D721Med (cell line): ENCODE measurements around the gene KCNK2.

Experiments
- DNase-seq: peaks from one replicate; pipeline ENCODE4 v3.0.0; 2011; ENCODE audit warnings: low spot score; ENCODE audit not compliant: insufficient read length
- FAIRE-seq: peaks from 2 replicates; lab custom pipeline; 2011; peaks lifted over from hg19 to GRCh38; lab: Jason Lieb, UNC
- TF ChIP-seq, protein P1 (sequence below): IDR thresholded peaks from 2 replicates; pipeline ENCODE4 v1.5.1; 2012; ENCODE audit warnings: mild to moderate bottlenecking, control low read depth; ENCODE audit not compliant: insufficient read depth; ENCODE audit errors: missing control alignments

KCNK2 gene

DNA sequence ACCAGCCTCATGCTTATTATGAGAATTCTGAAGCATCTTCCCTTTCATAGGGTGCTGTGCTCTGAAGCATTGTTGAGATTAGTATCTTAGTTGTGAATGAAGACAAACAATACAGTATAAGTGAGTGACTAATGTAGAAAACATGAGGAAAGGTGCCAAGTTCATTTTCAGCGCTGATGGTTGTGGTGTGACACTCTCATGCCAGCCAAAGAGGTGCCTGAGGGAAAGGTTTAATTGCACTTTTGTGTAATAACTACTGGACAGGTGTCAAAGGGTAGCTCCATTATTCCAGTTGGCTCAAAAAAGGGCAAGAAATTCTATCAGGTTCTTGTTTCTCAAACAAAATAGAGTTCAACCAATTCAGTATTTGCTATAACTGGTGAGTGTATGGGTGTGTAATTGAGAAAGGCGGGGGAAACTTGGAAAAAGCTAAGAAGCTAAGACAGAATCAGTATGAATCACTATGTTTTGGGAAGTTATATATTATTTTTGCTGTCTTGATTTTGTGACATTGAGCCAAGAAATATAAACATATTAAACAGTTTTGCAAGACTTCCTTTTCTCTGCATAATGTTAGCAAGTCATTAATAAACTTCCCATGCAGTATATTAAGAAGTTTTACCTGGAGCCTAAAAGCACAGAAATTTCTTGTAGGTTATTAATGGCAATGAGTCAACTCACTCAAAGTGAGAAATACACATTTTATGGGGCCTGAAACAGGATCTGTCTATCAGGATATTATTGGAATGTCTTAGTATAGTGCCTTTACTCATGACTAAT is 31.8 kb downstream of the KCNK2 start:
- TF ChIP-seq, protein P1, sequence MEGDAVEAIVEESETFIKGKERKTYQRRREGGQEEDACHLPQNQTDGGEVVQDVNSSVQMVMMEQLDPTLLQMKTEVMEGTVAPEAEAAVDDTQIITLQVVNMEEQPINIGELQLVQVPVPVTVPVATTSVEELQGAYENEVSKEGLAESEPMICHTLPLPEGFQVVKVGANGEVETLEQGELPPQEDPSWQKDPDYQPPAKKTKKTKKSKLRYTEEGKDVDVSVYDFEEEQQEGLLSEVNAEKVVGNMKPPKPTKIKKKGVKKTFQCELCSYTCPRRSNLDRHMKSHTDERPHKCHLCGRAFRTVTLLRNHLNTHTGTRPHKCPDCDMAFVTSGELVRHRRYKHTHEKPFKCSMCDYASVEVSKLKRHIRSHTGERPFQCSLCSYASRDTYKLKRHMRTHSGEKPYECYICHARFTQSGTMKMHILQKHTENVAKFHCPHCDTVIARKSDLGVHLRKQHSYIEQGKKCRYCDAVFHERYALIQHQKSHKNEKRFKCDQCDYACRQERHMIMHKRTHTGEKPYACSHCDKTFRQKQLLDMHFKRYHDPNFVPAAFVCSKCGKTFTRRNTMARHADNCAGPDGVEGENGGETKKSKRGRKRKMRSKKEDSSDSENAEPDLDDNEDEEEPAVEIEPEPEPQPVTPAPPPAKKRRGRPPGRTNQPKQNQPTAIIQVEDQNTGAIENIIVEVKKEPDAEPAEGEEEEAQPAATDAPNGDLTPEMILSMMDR: no peak
- DNase-seq (no peak), FAIRE-seq (no peak)

GRCh38 chr1:215115760-215116159 is 33.2 kb downstream of the KCNK2 start:
- no peak for FAIRE-seq
- TF ChIP-seq, protein P1: no peak

GRCh38 chr1:215118081-215118480 is 35.5 kb downstream of the KCNK2 start:
- DNase-seq: no peak
- FAIRE-seq: peak; percentile 92
- TF ChIP-seq, protein P1: no peak

More at GRCh38 chr1:215115760-215116159, 33.2 kb downstream of the KCNK2 start:
- DNase-seq: no peak

GRCh38 chr1:215119056-215119455 is 36.5 kb downstream of the KCNK2 start:
- DNase-seq (no peak), FAIRE-seq (peak; percentile 77)
- TF ChIP-seq, protein P1: no peak

DNA sequence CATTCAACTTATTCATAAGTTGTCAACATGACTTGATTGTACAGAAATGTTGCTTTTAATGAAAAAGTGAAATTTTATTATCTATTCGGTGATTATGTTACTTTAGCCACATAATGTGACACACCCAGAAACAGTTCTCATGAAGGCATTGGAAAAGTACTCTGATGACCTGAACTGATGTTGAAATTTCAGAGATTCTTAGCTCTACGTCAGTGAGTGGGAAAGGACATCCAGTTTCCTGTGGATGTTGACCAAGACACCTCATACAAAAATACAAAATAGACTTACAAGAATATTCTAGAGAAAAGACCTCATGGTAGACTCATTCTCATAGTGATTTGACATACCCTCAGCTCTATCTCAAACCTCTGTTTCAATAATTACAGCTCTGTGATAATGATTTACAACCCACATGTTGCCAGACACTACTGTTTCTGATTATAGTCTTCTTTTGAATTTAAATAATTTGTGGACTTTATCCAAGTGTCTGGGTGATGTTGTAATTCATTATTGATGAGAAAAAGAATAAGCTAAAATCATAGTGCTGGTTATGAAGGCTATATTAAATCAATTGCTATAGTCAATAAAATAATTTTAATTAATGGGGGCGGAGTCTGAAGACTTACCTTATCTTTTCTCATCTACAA is 37.3 kb downstream of the KCNK2 start:
- FAIRE-seq: no peak
- TF ChIP-seq, protein P1: no peak
- DNase-seq: no peak

DNA sequence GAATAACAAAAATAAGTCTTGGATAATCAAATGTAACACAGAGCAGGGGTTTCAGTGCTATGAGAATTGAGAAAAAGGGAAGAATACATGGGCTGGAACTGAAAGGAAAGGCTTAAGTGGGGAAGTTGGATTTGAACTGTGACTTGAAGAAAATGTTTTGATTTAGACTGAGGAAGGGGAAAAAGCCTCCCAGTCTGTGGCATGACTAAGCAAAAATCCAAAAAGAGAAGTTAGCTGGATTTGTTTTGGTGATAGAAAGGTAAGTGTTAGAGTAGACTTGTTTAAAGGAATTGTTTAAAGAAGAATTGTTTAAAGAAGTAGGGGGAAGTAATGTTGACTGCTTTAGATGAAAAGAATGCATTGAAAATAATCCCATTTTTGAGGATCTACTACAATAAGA is 46.0 kb downstream of the KCNK2 start:
- TF ChIP-seq, protein P1: no peak
- FAIRE-seq (no peak), DNase-seq (no peak)

DNA sequence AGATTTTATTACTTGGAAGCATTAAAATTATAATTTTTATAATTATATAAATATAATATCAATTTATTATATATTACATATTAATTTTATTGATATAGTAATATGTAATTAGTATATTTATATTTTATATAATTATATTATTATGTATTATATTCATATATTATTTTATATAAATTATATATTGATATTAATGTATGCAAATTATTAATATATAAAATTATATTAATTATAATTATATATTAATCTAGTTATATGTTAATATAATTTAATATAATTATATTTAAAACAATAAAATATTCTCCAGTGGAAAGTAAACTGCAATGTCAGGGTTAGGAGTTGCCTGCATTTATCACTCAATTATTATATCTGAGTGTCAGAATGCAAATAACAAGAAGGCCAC is 48.8 kb downstream of the KCNK2 start:
- TF ChIP-seq, protein P1: no peak
- DNase-seq (no peak), FAIRE-seq (no peak)
